Measurements from ENCODE around the gene DOCK1.

GRCh38 chr10:126957111-126957510 lies 51.9 kb downstream of the DOCK1 start:
- no peak for TF ChIP-seq EZH2 (IDR thresholded peaks at IDR 0.05; ENCODE audit: insufficient read depth, poor library complexity, severe bottlenecking)
- no peak for TF ChIP-seq EZH2phosphoT487 (IDR thresholded peaks at IDR 0.05; ENCODE audit: insufficient read depth, low read depth)
